ENCODE measurements around the gene DYNC1LI2.

DYNC1LI2 gene

DNA sequence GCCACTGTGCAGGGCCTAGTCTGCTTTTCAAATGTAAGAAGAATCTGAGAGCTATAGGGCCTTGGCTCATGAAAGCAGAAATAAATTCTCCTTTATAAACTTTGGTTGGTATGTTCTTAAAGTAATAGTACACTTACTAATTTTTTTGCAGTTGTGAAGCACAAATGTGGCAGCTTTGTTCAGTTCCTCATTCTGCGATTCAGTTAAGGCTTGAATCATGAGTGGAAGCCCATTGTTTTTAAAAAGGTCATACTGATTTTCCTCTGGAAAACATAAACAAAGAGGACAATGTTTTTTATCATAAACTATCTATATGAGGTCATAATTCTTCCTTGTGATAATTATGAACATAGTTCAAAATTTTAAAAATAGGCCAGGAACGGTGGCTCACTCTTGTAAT lies 23.6 kb upstream of the DYNC1LI2 start:
- no peak overlapping the region for H3K4me2 ChIP-seq (ENCODE audit: low read length, poor library complexity, severe bottlenecking)
- DNase-seq = no peak
- H2BK5ac ChIP-seq (ENCODE audit: low read depth, low read length, poor library complexity, severe bottlenecking) = no peak overlapping the region
- no peak overlapping the region for H3K14ac ChIP-seq (ENCODE audit: low read length in 2 of 2)
- H3K36me3 ChIP-seq (ENCODE audit: control insufficient read depth in 1 of 2, insufficient read depth in 2 of 2, low read depth in 1 of 2, low read length in 2 of 2) = no peaks in the 10 kb centered on the region
- H3K4ac ChIP-seq (ENCODE audit: low read depth in 1 of 2, low read length in 2 of 2) = no peak overlapping the region
- no peak overlapping the region for H2AFZ ChIP-seq (ENCODE audit: low read depth, low read length)
- no peak overlapping the region for H3K9ac ChIP-seq (ENCODE audit: low read length)
- no peak overlapping the region for H3K4me3 ChIP-seq (ENCODE audit: insufficient read depth in 1 of 2, low read depth in 1 of 2, low read length in 2 of 2)
- no peak overlapping the region for H2BK15ac ChIP-seq (ENCODE audit: low read depth, poor library complexity, severe bottlenecking)
- H4K8ac ChIP-seq (ENCODE audit: low read length) = no peak overlapping the region
- H3K27me3 ChIP-seq (ENCODE audit: control insufficient read depth in 1 of 2, insufficient read depth in 1 of 2, low read length in 2 of 2) = no peaks in the 10 kb centered on the region
- H4K91ac ChIP-seq (ENCODE audit: low read length) = no peak overlapping the region
- H3K4me1 ChIP-seq (ENCODE audit: control insufficient read depth, insufficient read depth, low read depth, low read length) = no peaks in the 10 kb centered on the region
- no peaks in the 10 kb centered on the region for H3K79me1 ChIP-seq (replicated peaks; ENCODE audit: low read length, poor library complexity, severe bottlenecking)
- no peak overlapping the region for H2BK120ac ChIP-seq (ENCODE audit: low read depth, low read length)
- no peak overlapping the region for H2BK12ac ChIP-seq (ENCODE audit: low read length in 2 of 2)
- H3K18ac ChIP-seq (ENCODE audit: low read depth in 1 of 2, low read length in 2 of 2) = no peak overlapping the region
- H2AK5ac ChIP-seq (ENCODE audit: low read length, severe bottlenecking) = no peak overlapping the region
- 93% methylated on average over 2 of the region's 2 CpGs for WGBS
- no peak overlapping the region for H3K23ac ChIP-seq (ENCODE audit: low read length in 2 of 2)
- no peak overlapping the region for H3K27ac ChIP-seq (ENCODE audit: low read length, poor library complexity, severe bottlenecking)
- no peaks in the 10 kb centered on the region for H3K9me3 ChIP-seq (ENCODE audit: control insufficient read depth, low read length)

- Histone ChIP-seq H2AFZ (ENCODE audit: low read depth, low read length) (no peak overlapping the region), H2BK120ac (ENCODE audit: low read depth, low read length) (no peak overlapping the region), H3K14ac (ENCODE audit: low read length in 2 of 2) (no peak overlapping the region), H3K23ac (ENCODE audit: low read length in 2 of 2) (no peak overlapping the region), H2BK15ac (ENCODE audit: low read depth, poor library complexity, severe bottlenecking) (no peak overlapping the region), H2BK12ac (ENCODE audit: low read length in 2 of 2) (no peak overlapping the region), H3K79me1 (replicated peaks; ENCODE audit: low read length, poor library complexity, severe bottlenecking) (no peaks in the 10 kb centered on the region), H4K8ac (ENCODE audit: low read length) (no peak overlapping the region), H3K18ac (ENCODE audit: low read depth in 1 of 2, low read length in 2 of 2) (no peak overlapping the region), H3K4me1 (ENCODE audit: control insufficient read depth, insufficient read depth, low read depth, low read length) (no peaks in the 10 kb centered on the region), H2BK5ac (ENCODE audit: low read depth, low read length, poor library complexity, severe bottlenecking) (no peak overlapping the region), H4K91ac (ENCODE audit: low read length) (no peak overlapping the region), H3K27me3 (ENCODE audit: control insufficient read depth in 1 of 2, insufficient read depth in 1 of 2, low read length in 2 of 2) (no peaks in the 10 kb centered on the region), H3K27ac (ENCODE audit: low read length, poor library complexity, severe bottlenecking) (no peak overlapping the region), H3K36me3 (ENCODE audit: control insufficient read depth in 1 of 2, insufficient read depth in 2 of 2, low read depth in 1 of 2, low read length in 2 of 2) (no peaks in the 10 kb centered on the region), H3K4me3 (ENCODE audit: insufficient read depth in 1 of 2, low read depth in 1 of 2, low read length in 2 of 2) (no peak overlapping the region), H3K9me3 (ENCODE audit: control insufficient read depth, low read length) (no peaks in the 10 kb centered on the region), H3K9ac (ENCODE audit: low read length) (no peak overlapping the region), H3K4me2 (ENCODE audit: low read length, poor library complexity, severe bottlenecking) (no peak overlapping the region), H3K4ac (ENCODE audit: low read depth in 1 of 2, low read length in 2 of 2) (no peak overlapping the region), H2AK5ac (ENCODE audit: low read length, severe bottlenecking) (no peak overlapping the region)
- DNase-seq = no peak
Measured at GRCh38 chr16:66758086-66758485, 6.7 kb upstream of the DYNC1LI2 start.

GRCh38 chr16:66754819-66755218 lies 3.4 kb upstream of the DYNC1LI2 start:
- Histone ChIP-seq H3K4me1 (ENCODE audit: control insufficient read depth, insufficient read depth, low read depth, low read length) (peaks cover 5% of the 10 kb centered on the region), H2BK12ac (ENCODE audit: low read length in 2 of 2) (no peak overlapping the region), H3K9me3 (ENCODE audit: control insufficient read depth, low read length) (no peaks in the 10 kb centered on the region), H3K23ac (ENCODE audit: low read length in 2 of 2) (no peak overlapping the region), H3K4me3 (ENCODE audit: insufficient read depth in 1 of 2, low read depth in 1 of 2, low read length in 2 of 2) (no peak overlapping the region), H3K27me3 (ENCODE audit: control insufficient read depth in 1 of 2, insufficient read depth in 1 of 2, low read length in 2 of 2) (no peaks in the 10 kb centered on the region), H4K8ac (ENCODE audit: low read length) (no peak overlapping the region), H2BK15ac (ENCODE audit: low read depth, poor library complexity, severe bottlenecking) (no peak overlapping the region), H2AK5ac (ENCODE audit: low read length, severe bottlenecking) (no peak overlapping the region), H3K4ac (ENCODE audit: low read depth in 1 of 2, low read length in 2 of 2) (no peak overlapping the region), H2BK5ac (ENCODE audit: low read depth, low read length, poor library complexity, severe bottlenecking) (no peak overlapping the region), H2AFZ (ENCODE audit: low read depth, low read length) (no peak overlapping the region), H2BK120ac (ENCODE audit: low read depth, low read length) (no peak overlapping the region), H4K91ac (ENCODE audit: low read length) (no peak overlapping the region), H3K27ac (ENCODE audit: low read length, poor library complexity, severe bottlenecking) (no peak overlapping the region), H3K9ac (ENCODE audit: low read length) (no peak overlapping the region), H3K36me3 (ENCODE audit: control insufficient read depth in 1 of 2, insufficient read depth in 2 of 2, low read depth in 1 of 2, low read length in 2 of 2) (peaks cover 0 to 5% of the 10 kb centered on the region in 2 experiments), H3K18ac (ENCODE audit: low read depth in 1 of 2, low read length in 2 of 2) (no peak overlapping the region), H3K79me1 (replicated peaks; ENCODE audit: low read length, poor library complexity, severe bottlenecking) (no peaks in the 10 kb centered on the region), H3K4me2 (ENCODE audit: low read length, poor library complexity, severe bottlenecking) (no peak overlapping the region), H3K14ac (ENCODE audit: low read length in 2 of 2) (no peak overlapping the region)
- 46% methylated on average over 2 of the region's 3 CpGs for WGBS
- DNase-seq = no peak

- Histone ChIP-seq H3K27me3 (ENCODE audit: control insufficient read depth in 1 of 2, insufficient read depth in 1 of 2, low read length in 2 of 2) (no peaks in the 10 kb centered on the region), H3K9ac (ENCODE audit: low read length) (no peak overlapping the region), H3K18ac (ENCODE audit: low read depth in 1 of 2, low read length in 2 of 2) (no peak overlapping the region), H3K9me3 (ENCODE audit: control insufficient read depth, low read length) (no peaks in the 10 kb centered on the region), H3K4me1 (ENCODE audit: control insufficient read depth, insufficient read depth, low read depth, low read length) (peaks cover 5% of the 10 kb centered on the region), H3K23ac (ENCODE audit: low read length in 2 of 2) (no peak overlapping the region), H2BK15ac (ENCODE audit: low read depth, poor library complexity, severe bottlenecking) (no peak overlapping the region), H2BK5ac (ENCODE audit: low read depth, low read length, poor library complexity, severe bottlenecking) (no peak overlapping the region), H3K4me2 (ENCODE audit: low read length, poor library complexity, severe bottlenecking) (no peak overlapping the region), H2BK120ac (ENCODE audit: low read depth, low read length) (no peak overlapping the region), H2BK12ac (ENCODE audit: low read length in 2 of 2) (no peak overlapping the region), H4K91ac (ENCODE audit: low read length) (no peak overlapping the region), H3K4me3 (ENCODE audit: insufficient read depth in 1 of 2, low read depth in 1 of 2, low read length in 2 of 2) (no peak overlapping the region), H2AFZ (ENCODE audit: low read depth, low read length) (no peak overlapping the region), H3K36me3 (ENCODE audit: control insufficient read depth in 1 of 2, insufficient read depth in 2 of 2, low read depth in 1 of 2, low read length in 2 of 2) (peaks cover 0 to 9% of the 10 kb centered on the region in 2 experiments), H3K27ac (ENCODE audit: low read length, poor library complexity, severe bottlenecking) (no peak overlapping the region), H3K4ac (ENCODE audit: low read depth in 1 of 2, low read length in 2 of 2) (no peak overlapping the region), H3K14ac (ENCODE audit: low read length in 2 of 2) (no peak overlapping the region), H4K8ac (ENCODE audit: low read length) (no peak overlapping the region), H3K79me1 (replicated peaks; ENCODE audit: low read length, poor library complexity, severe bottlenecking) (no peaks in the 10 kb centered on the region), H2AK5ac (ENCODE audit: low read length, severe bottlenecking) (no peak overlapping the region)
- WGBS = 100% methylated on average over 2 of the region's 2 CpGs
- no peak for DNase-seq
Measured at GRCh38 chr16:66754211-66754610, 2.8 kb upstream of the DYNC1LI2 start.
